SU-DHL-6 (cell line): ENCODE results near the gene MIXL1.

Experiments
- H2AFZ ChIP-seq: fragments of 200-600 bp; sonication (generic); 2 replicates; pipeline ENCODE4 v1.6.1; 2014; ENCODE audit warnings: low read depth, mild to moderate bottlenecking, moderate library complexity, mixed read lengths, antibody characterized with exemption, low read length; ENCODE audit not compliant: severe bottlenecking
- H3F3A ChIP-seq: fragments of 200-600 bp; shearing (Covaris generic); 2 replicates; pipeline ENCODE4 v1.6.0; 2016; ENCODE audit warnings: antibody characterized with exemption, mild to moderate bottlenecking; ENCODE audit not compliant: insufficient read depth
- H3K27ac ChIP-seq: fragments of 200-600 bp; sonication (generic); 2 replicates; pipeline ENCODE4 v1.5.1; 2016; ENCODE audit warnings: low read depth, mild to moderate bottlenecking, low read length, moderate library complexity, mixed read lengths
- H3K27me3 ChIP-seq: fragments of 200-600 bp; sonication (generic), shearing (Covaris generic); 2 replicates; pipeline ENCODE4 v1.6.0; 2014; ENCODE audit warnings: mild to moderate bottlenecking, low read length
- H3K36me3 ChIP-seq: fragments of 200-600 bp; sonication (generic); 2 replicates; pipeline ENCODE4 v1.6.1; 2014; ENCODE audit warnings: mild to moderate bottlenecking, low read length, mixed read lengths
- H3K4me2 ChIP-seq: fragments of 300-600, 200-600 bp; shearing (Covaris generic), sonication (generic); 2 replicates; pipeline ENCODE4 v1.6.0; 2014; ENCODE audit warnings: low read length, low read depth, mild to moderate bottlenecking; ENCODE audit not compliant: poor library complexity, severe bottlenecking
- H3K4me3 ChIP-seq: fragments of 200-600 bp; sonication (generic); 2 replicates; pipeline ENCODE4 v1.5.1; 2014; ENCODE audit warnings: antibody characterized with exemption, low read length, mild to moderate bottlenecking, mixed read lengths; ENCODE audit not compliant: insufficient read depth, poor library complexity, severe bottlenecking
- H3K79me2 ChIP-seq: fragments of 200-600 bp; sonication (generic); 2 replicates; pipeline ENCODE4 v1.6.1; 2014; ENCODE audit warnings: mild to moderate bottlenecking, low read length, moderate library complexity; ENCODE audit not compliant: insufficient read depth
- H3K9ac ChIP-seq: fragments of 200-600 bp; sonication (generic); 2 replicates; pipeline ENCODE4 v1.7.0; 2014; ENCODE audit warnings: mild to moderate bottlenecking, low read length
- H3K9me2 ChIP-seq: fragments of 200-600 bp; sonication (generic); replicated peaks from 2 replicates; pipeline ENCODE4 v1.6.1; 2014; ENCODE audit warnings: low read length; ENCODE audit not compliant: insufficient read depth
- H3K9me3 ChIP-seq: fragments of 200-600 bp; sonication (generic); 2 replicates; pipeline ENCODE4 v1.6.1; 2014; ENCODE audit warnings: low read length, mixed read lengths; ENCODE audit not compliant: insufficient read depth
- H4K20me1 ChIP-seq: fragments of 200-600 bp; sonication (generic); 2 replicates; pipeline ENCODE4 v1.6.1; 2014; ENCODE audit warnings: low read depth, mild to moderate bottlenecking, antibody characterized with exemption, low read length, moderate library complexity, mixed read lengths
- CTCF ChIP-seq: fragments of 200-600 bp; sonication (generic); IDR thresholded peaks from one replicate; pipeline ENCODE4 v1.5.1; 2017; ENCODE audit warnings: antibody characterized with exemption, mild to moderate bottlenecking, low read length, moderate library complexity; ENCODE audit not compliant: insufficient read depth, poor library complexity, severe bottlenecking
- EZH2phosphoT487 ChIP-seq: fragments of 200-600 bp; sonication (generic), shearing (Covaris generic); conservative IDR thresholded peaks from 2 replicates; pipeline ENCODE4 v1.6.1; 2018; ENCODE audit warnings: mild to moderate bottlenecking, antibody characterized with exemption, low read length, moderate library complexity, mixed read lengths

MIXL1 gene

DNA sequence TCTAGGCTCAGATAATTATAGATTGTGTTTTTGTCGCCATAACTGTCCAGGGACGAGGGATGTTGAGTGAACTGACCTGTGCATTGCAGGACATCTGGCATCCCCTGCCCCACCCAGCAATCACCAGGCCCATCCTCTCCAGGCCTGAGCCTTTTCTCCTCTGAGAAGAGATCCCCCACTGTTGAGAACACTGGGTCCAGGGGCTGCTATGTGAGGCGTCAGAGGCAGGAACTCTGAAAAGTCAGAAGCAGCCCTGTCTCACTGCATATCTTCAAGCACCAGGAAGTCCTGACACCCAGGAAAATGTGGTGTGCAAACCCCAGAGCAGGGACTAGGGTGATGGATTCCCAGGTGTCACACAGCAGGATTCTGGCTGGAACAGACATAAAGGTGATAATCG lies 19.8 kb upstream of the MIXL1 start:
- Histone ChIP-seq H3K9me2 (no peaks in the 10 kb centered on the region), H3K4me2 (no peak overlapping the region), H3K9me3 (no peaks in the 10 kb centered on the region), H3K4me3 (no peak overlapping the region), H3K27ac (no peak overlapping the region), H4K20me1 (no peaks in the 10 kb centered on the region), H3F3A (no peaks in the 10 kb centered on the region), H3K27me3 (no peaks in the 10 kb centered on the region), H2AFZ (no peak overlapping the region), H3K79me2 (no peaks in the 10 kb centered on the region), H3K36me3 (no peaks in the 10 kb centered on the region), H3K9ac (no peak overlapping the region)
- TF ChIP-seq EZH2phosphoT487 (no peak), CTCF (no peak)

- Histone ChIP-seq H3K36me3 (no peaks in the 10 kb centered on the region), H3K9me3 (no peaks in the 10 kb centered on the region), H3K9ac (no peak overlapping the region), H3K79me2 (no peaks in the 10 kb centered on the region), H2AFZ (no peak overlapping the region), H4K20me1 (no peaks in the 10 kb centered on the region), H3K27ac (no peak overlapping the region), H3K4me2 (no peak overlapping the region), H3K4me3 (no peak overlapping the region), H3F3A (no peaks in the 10 kb centered on the region), H3K9me2 (no peaks in the 10 kb centered on the region), H3K27me3 (no peaks in the 10 kb centered on the region)
- TF ChIP-seq EZH2phosphoT487 (no peak), CTCF (no peak)
Observed at GRCh38 chr1:226204198-226204597, 19.3 kb upstream of the MIXL1 start.

- TF ChIP-seq CTCF (no peak), EZH2phosphoT487 (no peak)
- no peak overlapping the region for H3K27ac ChIP-seq
Observed at GRCh38 chr1:226207048-226207447, 16.4 kb upstream of the MIXL1 start.

More at GRCh38 chr1:226207048-226207447, 16.4 kb upstream of the MIXL1 start:
- Histone ChIP-seq H3K36me3 (no peaks in the 10 kb centered on the region), H3K27me3 (no peaks in the 10 kb centered on the region), H3K4me2 (no peak overlapping the region), H3K79me2 (no peaks in the 10 kb centered on the region), H3K9ac (no peak overlapping the region), H3F3A (no peaks in the 10 kb centered on the region), H3K9me2 (no peaks in the 10 kb centered on the region), H3K9me3 (no peaks in the 10 kb centered on the region), H2AFZ (no peak overlapping the region), H4K20me1 (no peaks in the 10 kb centered on the region), H3K4me3 (no peak overlapping the region)
